HG03045 (cell line): ENCODE results near the gene NEK11.

ENCODE experiments used
- ATAC-seq: cut with Tn5 transposase; IDR thresholded peaks from one replicate; pipeline ENCODE4 v1.9.1; 2021; ENCODE audit warnings: mild to moderate bottlenecking, moderate library complexity; ENCODE audit not compliant: unreplicated experiment

NEK11 gene

DNA sequence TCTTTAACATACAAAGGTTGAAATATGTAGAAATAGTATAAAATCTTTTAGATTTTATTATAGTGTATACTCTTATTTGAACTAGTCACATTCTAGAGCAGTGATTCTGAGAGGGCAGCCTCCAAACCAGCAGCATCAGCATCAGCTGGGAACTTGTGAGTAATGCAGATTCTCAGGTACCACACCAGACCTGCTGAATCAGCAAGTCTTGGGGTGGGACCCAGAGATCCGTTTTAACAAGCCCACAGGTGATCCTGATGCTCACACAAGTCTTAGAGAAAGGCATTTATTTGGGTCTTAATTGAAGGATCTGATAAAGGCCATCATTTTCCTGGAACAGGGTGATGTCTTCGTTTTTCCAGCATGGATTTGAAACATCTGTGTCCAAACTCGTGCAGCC is 195.9 kb downstream of the NEK11 start:
- ATAC-seq, result no peak

DNA sequence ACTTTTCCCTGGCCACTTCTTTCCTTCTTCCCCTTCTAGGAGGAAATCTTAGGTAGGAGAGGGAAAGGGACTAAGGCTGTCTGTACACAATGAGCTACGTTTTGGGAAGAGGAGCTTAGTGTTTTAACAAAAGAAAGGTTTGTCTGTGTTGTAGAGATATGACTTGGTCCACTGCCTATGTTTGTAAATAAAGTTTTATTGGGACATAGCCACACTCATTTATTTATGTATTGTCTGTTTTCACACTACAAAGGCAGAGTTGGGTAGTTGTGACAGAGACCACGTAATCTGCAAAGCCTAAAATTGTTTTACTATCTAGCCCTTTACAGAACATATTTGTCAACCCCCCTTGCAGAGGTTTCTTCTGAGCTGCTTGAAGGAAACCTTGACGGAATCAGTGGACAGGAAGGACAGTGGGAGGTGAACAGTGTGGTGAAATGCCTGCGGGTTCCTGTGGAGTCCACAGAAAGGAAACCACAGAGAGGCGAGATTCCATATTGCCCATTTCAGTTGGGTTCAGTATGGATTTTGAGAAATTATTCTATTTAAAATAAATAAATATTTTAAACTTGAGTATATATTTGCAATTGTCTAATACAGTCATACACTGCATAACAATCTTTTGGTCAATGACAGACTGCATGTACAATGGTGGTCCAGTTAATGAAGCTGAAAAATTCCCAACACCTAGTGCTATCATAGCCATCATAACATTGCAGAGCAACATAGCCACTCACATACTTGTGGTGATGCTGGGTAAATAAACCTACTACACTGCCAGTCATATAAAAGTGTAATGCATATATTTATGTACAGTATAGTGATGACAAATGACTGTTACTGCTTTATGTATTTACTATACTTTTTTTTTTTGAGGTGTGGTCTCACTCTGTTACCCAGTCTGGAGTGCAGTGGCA is 197.0 kb downstream of the NEK11 start:
- no peak for ATAC-seq

DNA sequence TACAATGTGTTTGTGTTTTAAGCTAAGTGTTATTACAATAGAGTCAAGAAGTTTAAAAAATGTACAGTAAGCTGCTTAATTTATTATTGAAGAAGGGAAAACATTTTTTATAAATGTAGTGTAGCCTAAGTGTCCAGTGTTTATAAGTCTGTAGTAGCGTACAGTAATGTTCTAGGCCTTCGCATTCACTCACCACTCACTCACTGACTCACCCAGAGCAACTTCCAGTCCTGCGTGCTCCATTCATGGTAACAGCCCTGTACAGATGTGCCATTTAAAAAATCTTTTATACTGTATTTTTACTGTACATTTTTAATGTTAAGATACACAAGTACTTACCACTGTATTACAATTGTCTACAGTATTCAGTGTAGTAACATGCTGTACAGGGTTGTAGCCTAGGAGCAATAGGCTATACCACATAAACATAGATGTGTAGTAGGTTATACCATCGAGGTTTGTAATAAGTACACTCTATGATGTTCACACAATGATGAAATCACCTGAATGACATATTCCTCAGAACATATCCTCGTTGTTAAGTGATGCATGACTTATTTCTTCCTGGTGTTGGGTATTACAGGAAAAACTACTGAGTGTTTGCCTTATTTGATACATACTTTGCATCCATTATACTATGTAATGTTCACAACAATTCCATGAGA is 198.3 kb downstream of the NEK11 start:
- ATAC-seq, result no peak

DNA sequence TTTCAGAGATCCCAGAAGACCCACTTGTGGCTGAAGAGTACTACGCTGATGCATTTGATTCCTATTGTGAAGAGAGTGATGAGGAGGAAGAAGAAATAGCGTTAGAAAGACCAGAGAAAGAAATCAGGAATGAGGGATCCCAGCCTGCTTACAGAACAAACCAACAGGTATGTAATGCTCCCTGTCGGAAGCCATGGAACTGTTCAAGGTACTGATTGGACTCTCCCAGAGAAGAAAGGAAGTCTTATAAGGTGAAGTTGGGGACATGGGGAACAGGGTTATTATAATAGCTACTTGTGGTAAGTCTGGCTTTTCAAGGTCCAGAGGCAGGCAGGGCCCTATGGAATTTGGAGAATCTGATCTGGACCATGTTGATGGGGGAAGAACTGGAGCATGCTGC is 201.8 kb downstream of the NEK11 start:
- no peak for ATAC-seq

DNA sequence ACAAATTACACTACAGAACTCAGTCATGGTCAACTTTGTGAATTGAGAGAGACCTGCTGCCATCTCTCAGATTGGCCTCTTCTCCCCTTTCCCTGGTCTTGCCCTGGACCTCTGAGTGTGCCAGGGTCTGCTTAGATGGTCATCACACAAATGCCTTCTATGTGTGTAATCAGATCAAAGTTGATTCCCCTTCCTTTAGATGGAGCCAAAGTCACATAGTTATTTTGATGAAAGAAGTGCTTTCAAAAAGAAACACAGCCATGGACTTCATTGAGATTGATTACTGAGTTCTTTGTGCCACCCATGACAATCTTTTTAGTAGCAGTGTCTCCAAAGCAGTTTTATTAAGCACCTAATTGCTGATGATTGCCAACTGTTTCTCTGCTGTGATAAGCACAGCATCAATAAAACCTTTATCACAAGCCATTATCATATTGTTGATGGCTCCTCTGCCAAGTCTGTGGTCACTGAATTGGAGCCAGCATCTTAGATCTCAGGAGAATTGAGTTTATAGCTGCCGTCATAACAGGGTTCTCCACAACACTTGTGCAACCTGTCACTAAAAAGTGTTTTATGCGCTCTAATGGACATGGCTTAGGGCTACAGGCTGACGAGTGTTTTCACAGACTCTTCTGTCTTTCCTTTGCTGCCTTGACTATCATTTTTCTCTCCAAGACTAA is 205.2 kb downstream of the NEK11 start:
- no peak for ATAC-seq

DNA sequence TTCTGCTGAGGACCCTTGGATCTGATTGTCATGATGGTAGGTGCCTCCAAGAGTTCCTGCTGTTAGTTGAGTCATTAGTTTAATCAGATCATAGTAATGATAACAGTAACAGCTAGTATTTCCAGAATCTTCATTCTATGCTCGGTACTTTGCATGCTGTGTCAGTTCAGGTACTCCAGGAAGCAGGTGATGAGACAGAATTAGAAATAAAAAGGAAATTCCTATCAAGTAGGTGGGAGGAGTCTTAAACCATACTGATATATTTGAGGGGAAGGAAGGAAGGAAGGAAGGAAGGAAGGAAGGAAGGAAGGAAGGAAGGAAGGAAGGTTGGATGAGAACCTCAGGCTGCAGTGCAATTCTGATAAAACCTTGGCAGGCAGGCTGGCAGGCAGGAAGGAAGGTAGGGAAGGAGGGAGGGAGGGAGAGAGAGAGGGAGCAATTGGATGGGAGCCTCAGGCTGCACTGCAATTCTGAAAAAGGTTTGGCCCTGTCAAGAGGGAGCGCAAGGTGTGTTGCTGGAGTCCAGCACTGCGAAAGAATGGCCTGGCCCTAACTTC is 206.1 kb downstream of the NEK11 start:
- ATAC-seq, result no peak

DNA sequence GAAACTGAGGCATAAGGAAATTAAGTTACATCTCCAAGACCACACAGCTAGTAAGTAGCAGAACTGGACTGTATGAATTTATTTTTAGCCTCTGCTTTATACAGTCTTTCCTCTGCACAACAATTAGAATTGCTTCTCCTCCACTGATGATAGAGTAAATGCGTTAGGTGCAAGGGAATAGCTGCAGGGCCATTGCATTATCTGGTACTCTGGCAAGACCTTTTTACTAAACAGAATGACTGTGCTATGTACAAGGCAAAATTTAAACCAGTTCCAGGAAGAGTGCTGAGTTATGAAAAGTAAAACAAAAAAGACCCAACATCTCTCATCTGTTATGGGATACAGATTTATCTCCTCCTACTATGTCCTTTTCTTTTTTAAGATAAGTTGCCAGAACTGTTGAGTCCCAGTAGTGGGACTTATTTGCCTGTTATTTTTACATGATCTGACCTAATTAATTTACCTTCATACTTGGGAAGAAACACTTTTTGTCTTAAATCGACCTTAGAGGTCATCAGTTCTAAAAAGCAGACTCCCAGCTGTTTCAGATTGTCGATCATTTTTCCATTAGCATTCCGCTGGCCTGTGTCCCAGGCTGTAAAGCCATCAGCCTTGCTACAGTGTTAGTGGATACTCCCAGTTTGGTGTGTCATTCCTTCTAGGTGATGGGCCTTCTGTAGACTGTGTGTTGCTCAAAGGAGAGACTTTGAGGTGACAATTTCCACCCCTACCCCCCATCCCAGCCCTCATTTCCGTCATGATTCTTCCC is 207.4 kb downstream of the NEK11 start:
- ATAC-seq, result no peak

DNA sequence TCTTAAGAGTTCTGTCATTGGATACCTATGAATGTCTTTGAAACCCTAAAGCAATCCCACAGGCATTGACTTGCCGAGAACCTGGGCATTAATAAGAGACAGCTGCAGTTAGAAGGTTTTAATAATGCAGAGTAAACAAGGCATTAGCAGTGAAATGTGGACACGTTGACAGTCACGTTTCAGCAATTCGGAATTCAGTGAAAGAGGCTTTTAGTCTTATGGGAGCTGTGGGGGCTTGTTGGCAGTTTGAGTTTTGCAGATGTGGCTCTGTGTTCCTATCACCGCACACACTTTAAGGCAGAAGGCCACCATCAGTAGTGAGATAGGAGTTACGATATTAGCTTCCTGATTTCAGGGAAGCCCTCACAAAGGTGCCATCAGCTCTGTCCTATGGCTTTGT is 209.7 kb downstream of the NEK11 start:
- no peak for ATAC-seq

DNA sequence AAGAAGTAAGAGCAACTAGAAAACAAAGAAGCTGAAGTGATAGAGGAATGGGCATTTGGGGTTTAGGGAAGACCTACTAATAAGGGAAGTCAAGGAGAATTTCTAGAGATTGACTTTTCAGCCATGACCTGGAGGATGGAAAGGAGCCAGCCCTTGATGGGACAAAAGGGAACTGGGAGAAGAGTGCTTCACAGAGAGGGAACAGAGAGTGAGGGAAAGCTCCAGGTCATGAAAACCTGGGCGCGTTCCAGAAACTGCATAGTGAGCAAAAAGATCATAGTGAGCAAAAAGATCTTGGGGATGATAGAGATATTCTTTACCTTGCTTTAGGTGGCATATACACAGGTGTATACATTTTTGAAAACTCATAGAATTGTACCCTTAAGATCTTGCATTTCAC is 211.8 kb downstream of the NEK11 start:
- ATAC-seq, result no peak

DNA sequence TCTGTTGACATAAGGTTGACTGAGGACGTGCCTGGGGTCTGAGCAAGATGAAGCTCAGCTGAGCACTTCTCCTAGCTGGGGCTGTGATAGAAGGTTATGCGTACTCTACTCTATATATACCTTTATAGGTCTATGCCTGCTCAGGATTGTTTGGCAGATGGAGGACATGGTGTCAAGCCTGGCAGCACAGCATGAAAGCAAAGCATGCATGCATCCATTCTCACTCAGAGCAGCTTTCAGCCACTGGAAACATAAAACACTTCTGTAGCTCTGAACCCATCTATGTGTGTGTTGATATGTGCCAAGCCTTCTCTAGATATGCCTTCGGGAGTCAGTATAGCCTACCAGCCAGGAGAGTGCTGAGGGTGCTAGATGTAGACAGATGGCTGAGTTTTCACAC is 212.6 kb downstream of the NEK11 start:
- no peak for ATAC-seq

DNA sequence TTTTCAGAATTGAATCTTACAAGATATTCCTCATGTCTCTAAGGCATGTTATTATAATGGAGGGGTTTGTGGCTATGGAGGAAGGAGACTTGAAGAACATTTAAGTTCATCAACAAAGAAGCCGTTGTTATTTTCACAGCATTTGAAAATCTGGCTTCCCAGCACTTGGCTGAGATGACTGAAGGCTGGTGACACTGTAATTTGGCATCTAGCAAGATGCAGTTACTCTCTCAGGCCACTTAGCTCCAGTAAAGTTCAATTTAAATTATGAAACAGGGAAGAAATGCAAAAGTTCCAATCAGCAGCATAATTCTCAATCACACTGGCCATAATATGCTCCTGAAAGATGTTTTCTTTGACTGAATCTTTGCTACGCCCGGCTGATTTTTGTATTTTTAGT is 215.5 kb downstream of the NEK11 start:
- ATAC-seq, result no peak

DNA sequence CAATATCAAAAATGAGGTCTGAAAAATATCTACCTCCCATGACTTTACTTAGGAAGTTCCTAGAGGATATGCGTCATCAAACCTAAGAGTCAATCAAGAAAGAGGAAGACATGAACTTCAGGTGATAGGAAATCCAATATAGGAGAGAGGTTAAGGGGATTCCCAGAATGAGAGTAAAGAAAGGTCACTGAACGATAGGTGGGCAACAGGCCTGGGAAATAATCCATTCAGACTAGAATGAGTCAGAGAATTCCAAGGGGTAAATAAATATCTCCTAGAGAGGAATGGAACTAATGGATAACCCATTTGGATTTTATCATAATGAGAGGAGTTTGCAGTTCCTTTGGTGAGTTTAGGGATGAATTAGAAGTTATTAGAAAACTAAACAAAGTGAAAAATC is 223.8 kb downstream of the NEK11 start:
- no peak for ATAC-seq

DNA sequence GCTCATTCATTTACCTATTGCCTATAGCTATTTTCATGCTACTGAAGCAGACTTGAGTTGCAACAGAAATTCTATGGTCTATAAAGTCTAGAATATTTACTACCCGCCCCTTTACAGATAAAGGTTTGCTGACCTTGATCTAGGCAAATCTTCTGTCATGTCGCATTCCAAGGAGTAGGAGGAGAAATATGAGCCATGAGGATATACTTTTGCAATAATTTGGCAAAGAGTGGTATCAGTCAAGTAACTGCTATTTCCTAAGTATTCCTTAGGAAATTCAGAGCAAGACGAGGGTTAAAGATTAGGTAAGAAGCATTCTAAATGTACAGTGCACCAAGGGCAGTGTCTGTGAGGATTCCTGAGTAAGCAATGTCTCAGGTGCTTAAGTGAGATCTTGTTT is 233.8 kb downstream of the NEK11 start:
- ATAC-seq, result no peak

DNA sequence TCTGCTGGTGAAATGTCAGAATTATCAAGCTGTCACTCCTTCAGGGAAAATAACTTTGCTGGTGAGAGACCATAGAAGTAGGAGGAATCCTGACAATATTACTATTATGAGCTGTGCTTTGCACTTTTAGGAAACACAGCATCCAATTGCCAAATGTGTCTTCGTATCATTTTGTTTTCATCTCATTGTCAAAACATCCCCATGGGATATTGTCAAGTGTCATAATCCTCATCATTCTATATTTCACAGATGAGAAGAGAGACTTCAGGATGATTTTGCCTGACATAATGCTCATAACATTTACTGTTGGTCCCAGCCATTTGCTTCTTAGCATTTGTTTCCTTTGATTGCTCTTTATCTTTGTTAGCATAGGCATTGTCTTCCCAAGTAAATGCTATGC is 234.4 kb downstream of the NEK11 start:
- ATAC-seq, result no peak

DNA sequence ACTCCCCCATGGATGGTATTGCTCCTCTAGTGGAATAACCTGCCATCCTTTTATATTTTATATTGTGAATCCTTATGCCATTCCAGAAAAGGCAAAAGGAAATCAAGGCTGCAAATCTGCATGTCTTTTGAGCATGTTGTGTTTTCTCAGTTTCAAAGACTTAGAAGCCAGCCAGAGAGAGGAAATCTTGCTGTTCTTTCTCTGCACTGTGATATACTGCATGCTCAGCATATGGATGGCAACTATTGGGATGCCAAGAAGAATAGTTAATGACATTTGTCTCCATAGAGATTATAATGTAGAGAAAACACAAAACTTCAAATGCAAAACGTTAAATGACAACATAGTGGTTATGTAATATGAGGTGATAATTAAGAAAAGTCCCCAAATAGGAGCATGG is 248.9 kb downstream of the NEK11 start:
- ATAC-seq, result no peak

DNA sequence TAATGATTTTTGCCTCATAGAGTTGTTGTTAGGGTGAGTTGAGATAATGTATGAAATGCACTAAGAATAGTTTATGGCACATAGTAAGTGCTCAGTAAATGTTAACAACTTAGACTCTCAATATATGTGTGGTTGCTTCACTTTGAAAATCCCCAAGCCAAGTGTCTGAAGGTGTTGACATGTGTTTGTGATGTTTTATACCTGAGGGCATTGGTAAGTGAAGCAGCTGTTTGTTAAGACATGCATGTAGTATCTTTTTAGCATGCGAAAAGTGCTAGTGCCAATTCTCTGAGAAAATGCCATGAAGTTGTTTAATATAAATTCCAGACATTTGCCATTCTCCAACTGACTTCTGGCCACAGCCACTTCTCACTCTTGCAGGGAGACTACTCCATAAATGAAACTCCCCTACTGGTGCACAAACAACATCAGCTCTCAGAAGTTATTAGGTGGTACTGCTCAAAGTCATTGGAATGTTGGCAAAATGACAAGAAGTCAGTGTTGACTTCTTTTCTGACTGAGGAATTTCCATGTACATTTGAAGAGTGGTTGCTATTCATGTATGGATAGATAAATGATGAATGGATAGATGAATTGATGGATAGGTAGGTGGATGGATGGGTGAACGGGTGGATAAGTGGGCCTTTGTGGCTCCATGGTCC is 251.3 kb downstream of the NEK11 start:
- ATAC-seq, result no peak

DNA sequence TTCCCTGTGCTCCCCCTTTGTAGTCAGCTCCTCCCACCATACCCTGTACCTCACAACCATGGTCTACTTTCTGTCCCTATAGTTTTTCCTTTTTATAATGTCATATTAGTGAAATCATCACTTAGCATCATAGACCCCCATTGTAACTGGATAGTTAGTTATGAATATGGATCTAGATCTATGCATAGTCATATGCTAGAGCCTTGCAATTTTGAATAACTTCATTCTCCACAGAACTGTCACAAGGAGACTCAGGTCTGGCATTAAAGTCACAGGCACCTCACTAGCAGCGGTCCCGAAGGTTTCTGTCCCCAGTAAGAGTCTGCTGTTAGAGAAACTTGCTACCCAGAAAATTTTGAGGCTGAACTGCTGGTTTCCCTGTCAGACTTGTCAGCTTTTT is 252.9 kb downstream of the NEK11 start:
- no peak for ATAC-seq

DNA sequence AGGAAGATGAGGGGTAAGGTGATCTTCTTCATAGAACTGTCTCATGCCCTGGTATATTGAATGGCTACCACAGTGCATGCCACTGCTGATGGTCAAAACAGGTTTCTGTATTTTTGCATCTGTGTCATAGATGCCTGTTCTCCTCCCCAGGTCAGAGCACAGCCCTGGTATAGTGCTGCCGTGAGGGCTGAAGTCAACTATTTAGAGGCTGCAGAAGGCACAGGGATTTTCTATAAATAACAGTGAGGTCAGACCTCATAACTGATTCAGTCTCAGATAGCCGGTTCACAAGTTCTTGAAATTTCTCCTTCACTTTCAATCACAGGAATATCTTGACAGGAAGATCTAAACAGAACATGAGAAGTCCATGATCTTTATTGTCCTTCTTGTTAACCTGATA is 255.7 kb downstream of the NEK11 start:
- ATAC-seq, result no peak

DNA sequence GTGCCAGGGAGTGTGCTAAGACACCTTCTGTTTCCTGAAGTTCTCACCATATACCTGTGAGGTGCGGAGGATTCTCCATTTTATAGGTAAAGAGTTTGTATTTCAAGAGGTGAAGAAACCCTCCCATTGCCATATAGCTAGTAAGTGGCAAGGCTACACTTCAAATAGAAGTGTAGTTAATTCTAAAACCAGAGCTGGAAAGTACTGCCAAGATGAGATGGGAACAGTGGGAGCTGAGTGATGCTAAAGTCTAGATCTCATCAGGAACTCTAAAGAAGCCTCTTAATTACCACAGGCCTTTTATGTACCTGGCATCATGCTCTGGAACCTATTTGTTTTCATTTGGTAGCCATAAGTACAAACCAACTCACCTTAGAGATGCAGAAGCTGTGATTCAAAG is 256.3 kb downstream of the NEK11 start:
- no peak for ATAC-seq

DNA sequence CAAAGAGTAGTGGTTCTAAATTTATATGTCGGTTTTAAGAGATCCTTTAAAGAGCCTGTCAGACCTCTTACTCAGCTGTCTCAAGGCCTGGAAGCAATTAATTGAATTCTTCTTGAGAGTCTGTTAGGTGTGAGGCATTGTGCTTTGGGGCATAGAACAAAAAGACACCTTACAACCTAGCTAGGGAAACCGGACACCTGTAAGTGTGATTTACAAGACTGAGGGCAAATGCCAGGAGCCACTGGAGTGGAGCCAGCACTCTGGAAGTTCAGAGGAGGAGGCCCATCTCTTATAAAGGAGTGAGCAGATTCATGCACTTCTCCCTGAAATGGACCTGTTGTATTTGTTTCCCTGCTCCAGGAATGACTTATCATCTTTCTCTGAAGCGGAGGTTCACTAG is 257.2 kb downstream of the NEK11 start:
- ATAC-seq, result no peak
